HCT116 (cell line): ENCODE results near the gene TRAPPC4. TPM values are rescaled to one million over a fixed set of nuclear protein-coding genes. Genes with fewer than 3 reads are reported as not detected.
"Not testable (repeated sequence)": the region's sequence is repeated elsewhere in the genome, so short reads cannot be mapped to it uniquely, and the experiment has no call there.

Experiments used
- ATAC-seq: fragments of 200-7000 bp; cut with Tn5 transposase; 2 replicates; pipeline ENCODE4 v1.9.1; 2020; ENCODE audit warnings: mild to moderate bottlenecking, moderate library complexity
- BruUV-seq: library from RNA; stranded (reverse); fragments of 400-500 nt; replicated peaks from 2 replicates; lab custom pipeline; 2021; lab: Mats Ljungman, UMichigan
- CTCF ChIA-PET: fragments of 300-600 bp; sonication (Branson Sonifier 250); formaldehyde crosslinking; loops from one replicate; lab custom pipeline; 2021; ENCODE audit warnings: antibody characterized with exemption; lab: Charles Lee
- POLR2A ChIA-PET: fragments of 300-600, 350-600 bp; sonication (Branson Sonifier 250); formaldehyde crosslinking; loops from one replicate; lab custom pipeline; 2021; ENCODE audit warnings: antibody characterized with exemption; lab: Charles Lee
- RAD21 ChIA-PET, 2 experiments: fragments of 300-600 bp; sonication (Branson Sonifier 250); formaldehyde crosslinking; loops; one replicate each; lab custom pipeline; 2023; ENCODE audit warnings: low total read pairs in 2 of 2; ENCODE audit not compliant: uncharacterized antibody in 2 of 2, unreplicated experiment in 2 of 2, low non-redundant PET in 1 of 2; lab: Charles Lee
- DNase-seq: peaks from one replicate; pipeline ENCODE4 v3.0.0-alpha.2; 2010; ENCODE audit warnings: low read depth, low spot score
- H2AFZ ChIP-seq: fragments of 200-600 bp; shearing (Covaris generic), sonication (generic); 2 replicates; pipeline ENCODE4 v1.6.1; 2017; ENCODE audit warnings: low read depth, mixed run types, mixed read lengths, antibody characterized with exemption, low read length; ENCODE audit not compliant: poor library complexity, severe bottlenecking
- H3K27ac ChIP-seq: 2 replicates; pipeline ENCODE4 v1.5.1; 2012; ENCODE audit warnings: low read depth, low read length
- H3K27me3 ChIP-seq: fragments of 200-600 bp; sonication (generic); 2 replicates; pipeline ENCODE4 v1.6.1; 2016; ENCODE audit warnings: mixed run types, low read length, mixed read lengths; ENCODE audit not compliant: insufficient read depth
- H3K36me3 ChIP-seq, 2 experiments: fragments of 200-500 bp in 1 of 2; fragments of 200-600 bp in 1 of 2; sonication (Bioruptor generic) in 1 of 2; sonication (generic) in 1 of 2; 2 replicates each; pipeline versions ENCODE4 v1.5.1 to v1.6.1; 2014 to 2016; ENCODE audit warnings: low read length in 2 of 2, inconsistent platforms in 1 of 2, mixed read lengths in 1 of 2, mixed run types in 1 of 2; ENCODE audit not compliant: insufficient read depth in 2 of 2, control insufficient read depth in 1 of 2
- H3K4me1 ChIP-seq, 2 experiments: fragments of 200-600 bp in 1 of 2; sonication (generic) in 1 of 2; 2 replicates each; pipeline versions ENCODE4 v1.5.1 to v1.6.1; 2012 to 2017; ENCODE audit warnings: low read length in 2 of 2, inconsistent platforms in 1 of 2, mild to moderate bottlenecking in 1 of 2, mixed read lengths in 1 of 2, mixed run types in 1 of 2, moderate library complexity in 1 of 2; ENCODE audit not compliant: insufficient read depth in 2 of 2, control insufficient read depth in 1 of 2
- H3K4me2 ChIP-seq: fragments of 200-600 bp; sonication (generic); 2 replicates; pipeline ENCODE4 v1.6.1; 2017; ENCODE audit warnings: mixed run types, low read length, mixed read lengths
- H3K4me3 ChIP-seq, 2 experiments: fragments of 200-600 bp in 1 of 2; sonication (generic) in 1 of 2; replicated peaks in 1 of 2; 2 replicates each; pipeline ENCODE4 v1.5.1; 2011 to 2016; ENCODE audit warnings: low read length in 2 of 2, control low read depth in 1 of 2, low read depth in 1 of 2, mild to moderate bottlenecking in 1 of 2, mixed read lengths in 1 of 2, mixed run types in 1 of 2
- H3K79me2 ChIP-seq: fragments of 200-600 bp; sonication (generic); 2 replicates; pipeline ENCODE4 v1.6.1; 2017; ENCODE audit warnings: mild to moderate bottlenecking, mixed run types, low read length, moderate library complexity, mixed read lengths; ENCODE audit not compliant: insufficient read depth
- H3K9ac ChIP-seq: fragments of 200-600 bp; sonication (generic); 2 replicates; pipeline ENCODE4 v1.6.1; 2016; ENCODE audit warnings: low read length, mixed read lengths
- H3K9me2 ChIP-seq: fragments of 200-600 bp; sonication (generic), shearing (Covaris generic); 2 replicates; pipeline ENCODE4 v1.6.1; 2017; ENCODE audit warnings: mixed run types, mild to moderate bottlenecking, moderate library complexity; ENCODE audit not compliant: insufficient read depth
- H3K9me3 ChIP-seq, 2 experiments: fragments of 200-500 bp in 1 of 2; fragments of 200-600 bp in 1 of 2; sonication (Bioruptor generic) in 1 of 2; sonication (generic) in 1 of 2; 2 replicates each; pipeline ENCODE4 v1.6.1; 2014 to 2017; ENCODE audit warnings: low read length in 2 of 2, mixed read lengths in 2 of 2, inconsistent platforms in 1 of 2, low read depth in 1 of 2, mild to moderate bottlenecking in 1 of 2, mixed run types in 1 of 2, moderate library complexity in 1 of 2; ENCODE audit not compliant: control insufficient read depth in 1 of 2, insufficient read depth in 1 of 2
- H4K20me1 ChIP-seq: fragments of 200-600 bp; sonication (generic), shearing (Covaris generic); 2 replicates; pipeline ENCODE4 v1.6.1; 2017; ENCODE audit warnings: mixed run types, mild to moderate bottlenecking, moderate library complexity; ENCODE audit not compliant: insufficient read depth
- ATF3 ChIP-seq: IDR thresholded peaks from 2 replicates; pipeline ENCODE4 v1.6.1; 2012
- CBX3 ChIP-seq: IDR thresholded peaks from 2 replicates; pipeline ENCODE4 v1.6.1; 2012; ENCODE audit warnings: low read depth
- CTCF ChIP-seq, 3 experiments: fragments of 200-600 bp in 1 of 3; sonication (generic) in 1 of 3; IDR thresholded peaks in 2 of 3; conservative IDR thresholded peaks in 1 of 3; 2 replicates each; pipeline ENCODE4 v1.5.1; 2012 to 2017; ENCODE audit warnings: low read depth in 2 of 3, low read length in 2 of 3, antibody characterized with exemption in 1 of 3, borderline replicate concordance in 1 of 3, control low read depth in 1 of 3, mild to moderate bottlenecking in 1 of 3, mixed read lengths in 1 of 3, mixed run types in 1 of 3, moderate library complexity in 1 of 3; ENCODE audit not compliant: insufficient read depth in 1 of 3
- ELF1 ChIP-seq: IDR thresholded peaks from 2 replicates; pipeline ENCODE4 v1.6.1; 2012; ENCODE audit warnings: low read depth, borderline replicate concordance
- EZH2 ChIP-seq: fragments of 200-600 bp; sonication (generic); IDR thresholded peaks from 2 replicates; pipeline ENCODE4 v1.6.1; 2017; ENCODE audit warnings: antibody characterized with exemption, mixed run types
- MAX ChIP-seq: IDR thresholded peaks from 2 replicates; pipeline ENCODE4 v1.6.1; 2012
- POLR2AphosphoS5 ChIP-seq: IDR thresholded peaks from 2 replicates; pipeline ENCODE4 v1.6.1; 2011; ENCODE audit warnings: mild to moderate bottlenecking, low read depth, low read length, moderate library complexity
- SIN3A ChIP-seq: IDR thresholded peaks from 2 replicates; pipeline ENCODE4 v1.6.1; 2012; ENCODE audit warnings: low read depth
- SP1 ChIP-seq: IDR thresholded peaks from 2 replicates; pipeline ENCODE4 v1.6.1; 2012; ENCODE audit warnings: low read depth
- SRF ChIP-seq: IDR thresholded peaks from 2 replicates; pipeline ENCODE4 v1.6.1; 2012; ENCODE audit warnings: low read depth
- TCF7L2 ChIP-seq: IDR thresholded peaks from 2 replicates; pipeline ENCODE4 v1.7.0; 2011; ENCODE audit warnings: borderline replicate concordance, inconsistent platforms; ENCODE audit not compliant: insufficient read depth, insufficient read length; ENCODE audit errors: extremely low read depth
- YY1 ChIP-seq: IDR thresholded peaks from 2 replicates; pipeline ENCODE4 v1.6.1; 2011; ENCODE audit warnings: low read length, low read depth, moderate library complexity, mild to moderate bottlenecking; ENCODE audit not compliant: insufficient replicate concordance; ENCODE audit errors: extremely low read depth
- ZBTB33 ChIP-seq: IDR thresholded peaks from 2 replicates; pipeline ENCODE4 v1.6.1; 2011; ENCODE audit warnings: mild to moderate bottlenecking, low read length, moderate library complexity; ENCODE audit not compliant: insufficient replicate concordance; ENCODE audit errors: extremely low read depth
- ZFX ChIP-seq: fragments of 450-650 bp; IDR thresholded peaks from 2 replicates; pipeline ENCODE4 v1.6.1; 2017
- ZNF274 ChIP-seq: fragments of 200-500 bp; sonication (Bioruptor generic); IDR thresholded peaks from 2 replicates; pipeline ENCODE4 v1.6.1; 2014; ENCODE audit warnings: mild to moderate bottlenecking, low read depth, low read length, inconsistent platforms
- intact Hi-C: fragments of 100-400 bp; cut with micrococcal nuclease; formaldehyde crosslinking; loops from 2 replicates; pipeline ENCODE4 v1.10.0; 2022
- total RNA-seq: library from RNA; stranded (reverse); gene quantifications from one replicate; pipeline ENCODE4 v1.2.1, GENCODE V29; 2021; ENCODE audit not compliant: unreplicated experiment

The TRAPPC4 gene
- total RNA-seq, 1 experiment from 2014 or later = 61.6 TPM

GRCh38 chr11:119039471-119039870 is 20.9 kb downstream of the TRAPPC4 start:
- intact Hi-C loops, H3K4me1 ChIP-seq, RAD21 ChIA-PET, CTCF ChIA-PET, BruUV-seq, H3K79me2 ChIP-seq, H2AFZ ChIP-seq, H3K9me3 ChIP-seq, H3K4me3 ChIP-seq, H4K20me1 ChIP-seq, H3K9me2 ChIP-seq, H3K27ac ChIP-seq, H3K4me2 ChIP-seq, DNase-seq, H3K9ac ChIP-seq, H3K27me3 ChIP-seq, ATAC-seq, H3K36me3 ChIP-seq: not testable (repeated sequence)
- POLR2A ChIA-PET = interaction anchor here (1.1 kb wide), 1 partner anchor 16 kb away, joined by 3 read pairs; no protein-coding TSS in a partner anchor

GRCh38 chr11:119041821-119042514 is 23.4 kb downstream of the TRAPPC4 start:
- no peak overlapping the region for H2AFZ ChIP-seq
- CTCF ChIA-PET = interaction anchor here (1.2 kb wide), 1 partner anchor 10 kb away, joined by 3 read pairs; no protein-coding TSS in a partner anchor
- H3K36me3 ChIP-seq = peaks cover 6 to 14% of the 10 kb centered on the region in 2 experiments
- no peaks in the 10 kb centered on the region for H3K9me2 ChIP-seq
- H3K4me2 ChIP-seq = no peak overlapping the region
- no peak overlapping the region for H3K27ac ChIP-seq
- RAD21 ChIA-PET = no interaction called here
- BruUV-seq = no TSS peak
- no peak for DNase-seq
- H3K9ac ChIP-seq = no peak overlapping the region
- H3K9me3 ChIP-seq = no peaks in the 10 kb centered on the region
- no peaks in the 10 kb centered on the region for H3K27me3 ChIP-seq
- H3K79me2 ChIP-seq = no peaks in the 10 kb centered on the region
- no peaks in the 10 kb centered on the region for H4K20me1 ChIP-seq
- H3K4me1 ChIP-seq = no peaks in the 10 kb centered on the region
- intact Hi-C loops = no loop called here
- POLR2A ChIA-PET = interaction anchor here (0.7 kb wide), 1 partner anchor 9 kb away, joined by 3 read pairs; no protein-coding TSS in a partner anchor
- no peak overlapping the region for H3K4me3 ChIP-seq
- ATAC-seq = no peak
- no peak for TF ChIP-seq SP1
- no peak for TF ChIP-seq SIN3A
- no peak for TF ChIP-seq MAX
- no peak for TF ChIP-seq TCF7L2
- no peak for TF ChIP-seq ATF3
- no peak for TF ChIP-seq ZBTB33
- TF ChIP-seq ZNF274 = no peak
- TF ChIP-seq SRF = no peak
- TF ChIP-seq CBX3 = no peak
- TF ChIP-seq YY1 = no peak
- no peak for TF ChIP-seq CTCF (IDR thresholded peaks at IDR 0.05 in 2 of 3, conservative IDR thresholded peaks at IDR 0.05 in 1 of 3; ENCODE audit: borderline replicate concordance in 1 of 3, insufficient read depth in 1 of 3, low read depth in 2 of 3, low read length in 2 of 3)
- TF ChIP-seq POLR2AphosphoS5 = no peak
- TF ChIP-seq ELF1 = no peak
- TF ChIP-seq ZFX = no peak
- TF ChIP-seq EZH2 = no peak
